Measurements from ENCODE around the gene SNAI3. TPM values are rescaled to one million over a fixed set of nuclear protein-coding genes. Genes with fewer than 3 reads are reported as not detected.

SNAI3 gene
- total RNA-seq, 2 donors from 2014 or later, result 0.77 to 2.1 TPM

- H3K36me3 ChIP-seq (ENCODE audit: control insufficient read depth, insufficient read depth, low read length), result peaks cover 14% of the 10 kb centered on the region
- Mint-ChIP-seq H3K4me1 (no peaks in the 10 kb centered on the region), H3K4me3 (no peak overlapping the region), H3K27ac (no peak overlapping the region), H3K27me3 (ENCODE audit: insufficient read depth) (no peaks in the 10 kb centered on the region), H3K36me3 (ENCODE audit: low read depth) (peaks cover 10% of the 10 kb centered on the region), H3K9me3 (no peaks in the 10 kb centered on the region)
- H3K27ac ChIP-seq (ENCODE audit: low read depth, low read length), result no peak overlapping the region
- WGBS, 2 experiments (ENCODE audit: insufficient coverage in 1 of 2, insufficient read length in 1 of 2), result 93 to 99% methylated on average over 13 to 16 of the region's 16 CpGs
- H3K9me3 ChIP-seq (ENCODE audit: control insufficient read depth, low read length), result no peaks in the 10 kb centered on the region
- no peak for TF ChIP-seq CTCF (conservative IDR thresholded peaks at IDR 0.05)
- no peak overlapping the region for H3K9ac ChIP-seq (ENCODE audit: extremely low read depth, low read length, poor library complexity, severe bottlenecking)
- no peaks in the 10 kb centered on the region for H3K4me1 ChIP-seq (ENCODE audit: control insufficient read depth, insufficient read depth, low read length)
- no peaks in the 10 kb centered on the region for H3K27me3 ChIP-seq (ENCODE audit: control insufficient read depth, insufficient read depth, low read length, poor library complexity, severe bottlenecking)
- no peak for DNase-seq
- H3K4me3 ChIP-seq (ENCODE audit: low read length), result no peak overlapping the region
Observed at GRCh38 chr16:88735121-88735520, 48.8 kb upstream of the SNAI3 start.

GRCh38 chr16:88734361-88734728, 48.0 kb upstream of the SNAI3 start:
- Histone ChIP-seq H3K4me1 (ENCODE audit: control insufficient read depth, insufficient read depth, low read length) (no peaks in the 10 kb centered on the region), H3K9ac (ENCODE audit: extremely low read depth, low read length, poor library complexity, severe bottlenecking) (no peak overlapping the region), H3K27ac (ENCODE audit: low read depth, low read length) (no peak overlapping the region), H3K4me3 (ENCODE audit: low read length) (no peak overlapping the region), H3K27me3 (ENCODE audit: control insufficient read depth, insufficient read depth, low read length, poor library complexity, severe bottlenecking) (no peaks in the 10 kb centered on the region), H3K9me3 (ENCODE audit: control insufficient read depth, low read length) (no peaks in the 10 kb centered on the region), H3K36me3 (ENCODE audit: control insufficient read depth, insufficient read depth, low read length) (peaks cover 14% of the 10 kb centered on the region)
- no peak for TF ChIP-seq CTCF (conservative IDR thresholded peaks at IDR 0.05)
- peaks cover 14% of the 10 kb centered on the region for H3K36me3 Mint-ChIP-seq (ENCODE audit: low read depth)
- H3K27ac Mint-ChIP-seq, result no peak overlapping the region
- DNase-seq, result no peak
- H3K4me3 Mint-ChIP-seq, result no peak overlapping the region
- H3K27me3 Mint-ChIP-seq (ENCODE audit: insufficient read depth), result no peaks in the 10 kb centered on the region
- no peaks in the 10 kb centered on the region for H3K9me3 Mint-ChIP-seq
- H3K4me1 Mint-ChIP-seq, result no peaks in the 10 kb centered on the region
- 95 to 98% methylated on average over 19 to 23 of the region's 23 CpGs for WGBS, 2 experiments (ENCODE audit: insufficient coverage in 1 of 2, insufficient read length in 1 of 2)

GRCh38 chr16:88733630-88734360, 47.5 kb upstream of the SNAI3 start:
- Mint-ChIP-seq H3K36me3 (ENCODE audit: low read depth) (peaks cover 14% of the 10 kb centered on the region), H3K9me3 (no peaks in the 10 kb centered on the region), H3K27me3 (ENCODE audit: insufficient read depth) (no peaks in the 10 kb centered on the region), H3K4me3 (no peak overlapping the region), H3K4me1 (no peaks in the 10 kb centered on the region), H3K27ac (no peak overlapping the region)
- Histone ChIP-seq H3K27ac (ENCODE audit: low read depth, low read length) (no peak overlapping the region), H3K4me3 (ENCODE audit: low read length) (no peak overlapping the region), H3K9me3 (ENCODE audit: control insufficient read depth, low read length) (no peaks in the 10 kb centered on the region), H3K27me3 (ENCODE audit: control insufficient read depth, insufficient read depth, low read length, poor library complexity, severe bottlenecking) (no peaks in the 10 kb centered on the region), H3K36me3 (ENCODE audit: control insufficient read depth, insufficient read depth, low read length) (peaks cover 14% of the 10 kb centered on the region), H3K9ac (ENCODE audit: extremely low read depth, low read length, poor library complexity, severe bottlenecking) (no peak overlapping the region), H3K4me1 (ENCODE audit: control insufficient read depth, insufficient read depth, low read length) (no peaks in the 10 kb centered on the region)
- DNase-seq, result no peak
- no peak for TF ChIP-seq CTCF (conservative IDR thresholded peaks at IDR 0.05)
- WGBS, 2 experiments (ENCODE audit: insufficient coverage in 1 of 2, insufficient read length in 1 of 2), result 89 to 92% methylated on average over 21 to 27 of the region's 27 CpGs
